Superior temporal gyrus (tissue), 1 donor: Measurements from ENCODE around the gene AQP9.
"Not testable (repeated sequence)": the region's sequence is repeated elsewhere in the genome, so short reads cannot be mapped to it uniquely, and the experiment has no call there.

ENCODE experiments used
- DNase-seq: peaks from one replicate; pipeline ENCODE4 v3.0.0-alpha.2; 2016; ENCODE audit errors: extremely low spot score

Gene AQP9

DNA sequence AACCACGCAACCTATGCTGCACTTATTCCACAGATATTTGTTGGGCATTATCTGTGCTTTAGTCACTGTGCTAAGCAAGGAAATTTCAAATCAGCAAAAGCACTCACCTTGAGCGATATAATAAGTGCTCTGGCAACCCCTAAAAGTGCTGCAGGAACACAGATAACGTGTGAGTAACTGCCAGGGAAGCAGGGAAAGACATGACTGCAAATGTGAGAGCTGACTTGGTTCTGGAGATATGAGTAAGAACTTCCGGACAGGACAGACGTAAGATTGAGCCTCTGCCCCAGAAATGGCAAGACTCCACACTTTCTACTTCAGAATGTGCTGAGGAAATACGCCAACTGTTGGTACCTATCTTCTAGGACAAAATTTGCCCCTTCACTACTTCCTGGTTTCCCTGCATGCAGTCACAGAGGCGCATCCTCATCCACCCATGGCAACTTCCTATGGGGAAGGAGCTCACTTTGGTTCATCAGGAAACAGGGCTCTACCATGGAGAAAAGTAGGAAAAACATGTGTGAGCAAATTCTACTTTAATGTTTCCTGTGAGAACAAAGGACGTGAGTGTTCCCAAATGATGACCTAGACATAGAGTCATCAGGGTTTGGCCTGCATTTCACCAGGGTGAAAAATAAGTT is 41.7 kb downstream of the AQP9 start:
- no peak for DNase-seq

DNA sequence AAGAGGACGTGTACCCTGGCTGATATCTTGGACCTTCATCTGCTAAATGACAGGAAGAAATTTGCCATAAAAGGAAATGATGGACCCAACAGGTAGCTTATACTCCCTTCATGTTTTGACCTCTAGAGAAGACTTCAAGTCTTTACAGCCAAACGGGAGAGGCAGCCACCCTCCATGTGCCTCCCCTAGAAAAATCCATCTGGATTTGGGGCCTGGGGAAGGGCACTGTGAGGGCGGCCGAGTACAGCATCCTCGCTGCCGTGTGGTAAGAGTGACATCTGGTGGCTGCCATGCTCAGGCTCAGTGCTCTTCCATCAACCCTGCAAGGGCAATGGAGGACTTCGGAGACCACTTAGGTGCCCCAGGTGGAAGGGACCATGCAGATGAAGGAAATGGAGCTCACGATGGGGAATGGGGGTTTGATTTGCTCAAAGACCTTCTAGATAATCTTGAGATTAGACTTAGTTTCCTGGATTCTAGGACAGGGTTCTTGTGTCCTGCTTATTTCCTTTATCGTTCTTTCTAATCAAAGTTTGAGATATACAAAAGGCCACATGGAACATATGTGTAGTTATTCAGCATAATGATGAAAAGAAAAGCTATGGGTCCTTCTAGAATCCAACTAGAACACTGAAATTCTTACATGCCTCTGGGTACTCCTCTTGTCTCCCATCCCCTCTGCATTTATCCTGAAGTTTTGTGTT is 44.4 kb downstream of the AQP9 start:
- DNase-seq, result peak; percentile 73

DNA sequence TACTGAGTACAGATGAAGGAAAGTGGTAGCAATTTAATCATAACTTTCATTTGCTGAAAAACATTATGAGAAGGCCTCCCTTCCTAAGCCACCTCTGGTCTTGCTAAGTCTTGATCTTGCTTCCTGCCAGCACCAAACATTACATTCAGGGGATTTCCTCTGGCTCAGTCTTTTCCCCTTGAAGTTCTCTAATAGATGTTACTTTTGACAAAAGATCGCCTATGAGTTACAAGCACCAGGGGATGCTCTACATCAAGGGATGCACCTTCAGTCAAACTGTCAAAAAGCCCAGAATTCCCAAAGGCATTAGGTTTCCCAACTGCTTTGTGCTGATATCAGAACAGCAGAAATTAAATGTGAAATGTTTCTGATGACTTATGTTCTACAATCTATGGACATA is 47.3 kb downstream of the AQP9 start:
- no peak for DNase-seq

DNA sequence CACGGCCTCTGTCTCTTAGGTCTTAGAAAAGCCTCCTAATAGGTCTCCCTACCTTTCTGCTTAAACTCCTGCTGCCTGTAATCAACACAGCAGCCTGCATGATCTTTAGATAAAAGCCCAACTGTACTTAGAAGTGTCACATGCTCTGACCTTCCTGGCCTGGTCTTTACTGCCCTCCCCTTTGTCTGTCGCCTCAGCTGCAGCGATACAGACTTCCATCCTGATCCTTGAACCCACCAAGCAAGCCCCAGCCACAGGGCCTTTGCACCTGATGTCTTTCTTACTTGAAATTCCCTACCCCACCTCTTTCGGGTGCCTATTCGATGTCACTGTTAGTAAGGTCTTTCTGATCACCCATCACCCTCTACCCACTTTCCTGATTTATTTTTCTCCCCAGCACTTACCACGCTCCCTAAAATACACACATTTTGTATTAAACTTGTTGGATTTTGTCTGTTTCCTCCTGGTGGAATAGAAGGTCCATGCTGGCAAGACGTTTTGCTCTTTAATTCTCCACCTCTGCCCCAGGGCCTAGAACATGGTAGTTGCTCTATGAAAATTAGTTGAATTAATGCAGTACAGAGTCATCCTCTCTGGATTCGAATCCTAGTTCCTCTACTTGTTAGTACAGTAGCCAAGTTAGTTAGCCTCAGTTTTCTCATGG is 51.1 kb downstream of the AQP9 start:
- DNase-seq, result no peak

DNA sequence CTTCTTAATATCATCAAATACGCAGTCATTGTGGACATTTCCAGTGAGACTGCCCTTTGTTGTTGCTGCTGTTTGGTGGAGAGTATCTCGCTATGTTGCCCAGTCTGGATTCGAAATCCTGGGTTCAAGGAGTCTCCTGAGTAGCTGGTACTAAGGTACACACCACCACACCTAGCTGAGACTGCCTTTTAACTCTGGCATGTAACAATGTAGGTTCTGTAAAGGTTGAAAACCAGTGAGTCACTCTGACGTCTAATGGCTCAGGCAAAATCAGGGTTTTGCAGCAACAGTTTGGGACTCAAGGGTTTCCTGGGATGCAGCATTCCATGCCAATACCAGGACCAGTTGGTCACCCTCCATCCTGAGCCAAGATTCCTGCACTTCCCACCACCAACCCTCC is 52.2 kb downstream of the AQP9 start:
- no peak for DNase-seq

DNA sequence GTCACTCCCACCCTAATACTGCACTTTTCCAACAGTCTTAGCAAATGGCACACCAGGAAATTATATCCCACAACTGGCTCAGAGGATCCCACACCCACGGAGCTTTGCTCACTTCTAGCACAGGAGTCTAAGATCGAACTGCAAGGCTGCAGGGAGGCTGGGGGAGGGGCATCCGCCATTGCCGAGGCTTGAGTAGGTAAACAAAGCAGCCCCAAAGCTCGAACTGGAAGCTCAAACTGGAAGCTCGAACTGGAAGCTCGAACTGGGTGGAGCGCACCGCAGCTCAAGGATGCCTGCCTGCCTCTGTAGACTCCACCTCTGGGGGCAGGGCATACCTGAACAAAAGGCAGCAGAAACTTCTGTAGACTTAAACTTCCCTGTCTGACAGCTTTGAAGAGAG is 55.5 kb downstream of the AQP9 start:
- DNase-seq, result not testable (repeated sequence)

DNA sequence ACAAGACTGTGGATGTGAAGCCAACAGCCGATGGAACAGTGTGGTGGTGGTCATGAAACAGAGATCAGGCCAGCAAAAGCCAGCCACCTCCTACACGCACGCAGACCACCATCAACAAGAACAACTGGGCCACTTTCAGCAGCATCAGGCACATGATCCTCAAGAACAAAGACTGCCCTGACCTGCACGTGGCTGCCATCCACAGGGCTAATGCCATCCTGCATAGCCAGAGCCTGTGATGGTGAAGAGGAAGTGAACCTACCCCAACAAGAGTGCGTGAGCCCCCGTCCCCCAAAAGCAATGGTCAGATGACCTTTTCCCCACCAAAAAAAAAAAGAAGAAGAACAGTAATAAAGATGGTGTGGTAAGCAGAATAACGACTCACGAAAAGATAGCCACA is 62.6 kb downstream of the AQP9 start:
- no peak for DNase-seq

DNA sequence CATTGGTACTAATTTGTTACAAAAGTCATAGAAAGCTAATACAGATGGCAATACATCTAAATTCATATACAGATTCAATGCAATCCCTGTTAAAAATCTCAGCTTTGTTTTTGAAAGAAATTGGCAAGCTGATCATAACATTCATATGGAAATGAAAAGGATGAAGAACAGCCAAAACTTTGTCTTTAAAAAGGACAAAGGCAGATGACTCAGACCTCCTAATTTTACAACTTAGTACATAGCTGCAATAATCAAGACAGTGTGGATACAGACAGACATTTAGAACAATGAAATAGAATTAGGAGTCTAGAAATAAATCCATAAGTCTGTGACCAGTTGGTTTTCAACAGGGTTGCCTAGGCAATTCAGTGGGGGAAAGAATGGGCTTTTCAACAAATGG is 63.3 kb downstream of the AQP9 start:
- DNase-seq, result peak; percentile 59

DNA sequence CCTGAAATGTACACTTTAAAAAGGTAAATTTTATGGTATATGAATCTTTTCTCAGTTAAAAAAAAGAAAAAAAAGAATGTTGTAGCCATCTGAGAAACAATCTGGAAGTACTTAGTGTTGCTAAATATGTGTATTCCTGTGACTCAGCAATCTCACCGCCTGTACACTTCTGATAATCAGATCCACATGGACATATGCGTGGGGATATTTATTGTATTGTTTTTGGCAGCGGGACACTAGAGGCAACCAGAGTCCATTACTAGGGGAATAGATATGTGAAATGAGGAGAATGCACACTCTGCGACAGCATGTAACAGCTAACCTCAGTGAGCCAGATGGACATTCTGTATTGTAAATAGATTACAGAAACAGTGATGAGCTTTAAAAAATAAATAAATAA is 65.4 kb downstream of the AQP9 start:
- DNase-seq, result peak; percentile 55

DNA sequence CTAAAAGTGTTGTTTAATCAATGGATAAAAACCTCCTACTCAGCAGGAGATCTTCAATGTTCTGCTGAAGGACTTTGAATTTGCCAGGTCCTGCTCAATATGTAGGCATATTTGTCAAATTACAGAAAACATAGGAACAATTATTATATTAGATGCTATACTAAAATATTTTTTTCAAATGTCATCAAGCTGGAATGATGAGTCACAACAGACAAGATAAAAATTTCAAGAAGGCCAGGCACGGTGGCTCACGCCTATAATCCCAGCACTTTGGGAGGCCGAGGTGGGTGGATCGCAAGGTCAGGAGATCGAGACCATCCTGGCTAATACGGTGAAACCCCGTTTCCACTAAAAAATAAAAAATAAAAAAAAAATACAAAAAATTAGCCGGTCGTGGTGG is 68.0 kb downstream of the AQP9 start:
- DNase-seq, result no peak

DNA sequence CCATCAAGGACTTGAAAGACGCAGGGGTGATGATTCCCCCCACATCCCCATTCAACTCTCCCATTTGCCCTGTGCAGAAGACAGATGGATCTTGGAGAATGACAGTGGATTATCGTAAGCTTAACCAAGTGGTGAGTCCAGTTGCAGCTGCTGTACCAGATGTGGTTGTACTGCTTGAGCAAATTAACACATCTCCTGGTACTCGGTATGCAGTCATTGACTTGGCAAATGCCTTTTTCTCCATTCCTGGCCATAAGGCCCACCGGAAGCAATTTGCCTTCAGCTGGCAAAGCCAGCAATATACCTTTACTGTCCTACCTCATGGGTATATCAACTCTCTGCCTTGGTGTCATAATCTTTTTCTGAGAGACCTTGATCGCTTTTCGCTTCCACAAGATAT is 70.0 kb downstream of the AQP9 start:
- not testable (repeated sequence) for DNase-seq

DNA sequence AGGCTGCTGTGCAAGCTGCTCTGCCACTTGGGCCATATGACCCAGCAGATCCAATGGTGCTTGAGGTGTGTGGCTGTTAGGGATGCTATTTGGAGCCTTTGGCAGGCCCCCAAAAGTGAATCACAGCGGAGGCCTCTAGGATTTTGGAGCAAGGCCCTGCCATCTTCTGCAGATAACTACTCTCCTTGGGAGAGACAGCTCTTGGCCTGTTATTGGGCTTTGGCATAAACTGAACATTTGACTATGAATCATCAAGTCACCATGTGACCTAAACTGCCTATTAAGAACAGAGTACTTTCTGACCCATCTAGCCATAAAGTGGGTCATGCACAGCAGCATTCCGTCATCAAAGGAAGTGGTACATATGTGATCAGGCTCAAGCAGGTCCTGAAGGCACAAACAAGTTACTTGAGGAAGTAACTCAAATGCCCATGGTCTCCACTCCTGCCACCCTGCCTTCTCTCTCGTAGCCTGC is 70.9 kb downstream of the AQP9 start:
- not testable (repeated sequence) for DNase-seq

DNA sequence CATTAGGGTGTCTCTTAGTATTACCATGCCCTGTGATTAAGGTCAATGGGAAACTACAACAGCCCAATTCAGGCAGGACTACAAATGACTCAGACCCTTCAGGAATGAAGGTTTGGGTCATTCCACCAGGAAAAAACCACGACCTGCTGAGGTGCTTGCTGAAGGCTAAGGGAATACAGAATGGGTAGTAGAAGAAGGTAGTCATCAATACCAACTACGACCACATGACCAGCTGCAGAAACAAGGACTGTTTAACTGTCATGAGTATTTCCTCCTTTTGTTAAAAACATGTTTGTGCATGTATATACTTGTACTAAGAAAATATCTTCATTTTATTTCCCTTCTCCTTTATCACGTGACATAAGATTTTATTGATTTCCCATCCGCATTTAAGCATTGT is 71.8 kb downstream of the AQP9 start:
- not testable (repeated sequence) for DNase-seq

DNA sequence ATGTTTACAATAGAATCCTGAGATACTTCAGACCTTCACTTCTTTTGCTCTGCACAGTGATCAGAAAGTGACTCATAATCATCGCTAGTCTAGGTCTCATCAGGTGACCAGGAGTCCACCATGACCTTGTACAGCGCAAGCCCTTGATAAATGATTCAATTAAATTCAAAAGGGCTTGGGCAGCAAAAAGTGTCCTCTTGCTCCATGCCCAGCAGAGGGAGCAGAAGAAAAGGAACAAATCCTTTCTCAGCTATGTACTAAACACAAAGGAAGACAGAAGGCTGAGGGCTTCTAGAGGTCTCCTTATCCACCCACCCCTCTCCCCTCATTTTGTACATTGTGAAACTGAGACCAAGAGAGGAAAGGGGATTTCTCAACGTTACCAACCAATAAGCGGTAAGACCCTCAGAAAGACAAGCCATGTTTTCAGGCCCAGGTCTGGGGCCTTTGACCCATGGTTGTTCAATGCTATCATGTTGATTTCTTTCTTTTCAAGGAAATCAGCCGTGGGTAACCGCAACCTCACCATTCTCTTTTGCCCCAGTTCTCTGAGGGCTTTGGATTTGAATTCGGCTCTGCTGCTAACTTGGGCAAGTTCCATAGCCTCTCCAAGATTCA is 74.8 kb downstream of the AQP9 start:
- DNase-seq, result peak; percentile 48

DNA sequence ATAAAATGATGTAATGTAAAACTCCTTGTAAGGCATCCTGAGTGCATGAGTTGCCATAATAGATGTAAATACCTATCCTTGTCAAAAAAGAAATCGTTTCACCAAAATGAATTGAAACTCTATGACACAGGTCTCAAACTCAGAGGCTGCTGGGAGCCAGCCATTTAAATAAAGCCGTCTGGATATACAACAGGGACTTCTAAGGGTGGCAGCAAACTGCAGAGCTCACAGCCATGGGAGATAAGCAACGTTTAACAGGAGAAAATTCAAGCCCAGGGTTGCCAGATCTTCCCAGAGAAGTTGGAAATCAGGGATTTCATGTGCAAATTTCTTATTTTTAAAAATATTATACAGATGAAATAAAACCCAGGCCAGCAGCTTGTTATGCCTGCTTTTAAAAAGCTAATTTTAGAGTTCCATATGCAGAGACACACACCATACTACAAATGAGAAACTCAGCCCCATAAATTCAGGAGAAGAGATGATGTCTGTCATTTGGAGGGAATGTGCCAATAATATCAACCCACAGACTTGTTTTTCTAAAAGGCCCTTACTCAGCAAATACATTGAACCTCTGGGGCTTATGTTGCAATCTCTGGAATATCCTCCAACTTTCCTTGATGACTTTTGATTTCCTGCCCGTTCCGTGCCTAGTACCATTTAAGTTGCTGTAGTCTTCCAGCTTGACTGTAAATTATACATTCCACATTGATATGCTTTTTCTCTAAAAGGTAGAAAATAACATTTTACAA is 75.6 kb downstream of the AQP9 start:
- DNase-seq, result no peak

DNA sequence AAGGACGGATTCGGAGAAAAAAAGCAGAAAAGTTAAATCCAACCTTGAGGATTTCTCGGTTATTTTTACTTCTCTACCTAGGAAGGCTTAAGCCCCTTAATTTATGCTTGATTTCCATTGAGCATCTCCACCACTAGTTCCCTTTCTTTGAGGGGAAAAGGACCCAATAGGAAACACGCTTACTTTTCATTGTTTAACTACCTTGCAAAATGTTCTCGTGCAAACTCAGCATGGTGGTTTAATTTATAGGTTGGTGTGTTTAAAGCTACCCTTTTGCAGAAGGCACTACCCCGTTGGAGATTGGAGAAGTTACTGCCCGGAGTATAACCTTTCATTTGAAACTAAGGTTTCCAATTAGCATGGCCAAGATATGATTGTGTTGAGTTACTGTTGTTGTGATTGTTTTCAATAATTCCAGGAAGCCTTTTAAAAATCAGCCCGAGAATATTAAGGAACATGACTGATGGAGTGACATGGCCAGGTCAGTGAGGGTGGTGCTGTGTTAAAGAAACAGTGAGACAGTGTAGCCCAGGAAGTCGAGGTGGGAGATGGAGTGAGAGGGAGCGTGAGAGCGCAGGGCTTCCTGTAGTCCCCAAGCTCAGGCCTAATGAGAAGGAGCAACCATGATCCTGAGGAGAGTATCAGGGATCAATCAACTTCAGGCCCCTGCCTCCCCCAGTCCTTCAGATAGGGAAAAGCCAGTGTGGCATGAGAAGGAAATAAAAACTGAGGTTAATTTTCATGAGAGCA is 76.6 kb downstream of the AQP9 start:
- no peak for DNase-seq

DNA sequence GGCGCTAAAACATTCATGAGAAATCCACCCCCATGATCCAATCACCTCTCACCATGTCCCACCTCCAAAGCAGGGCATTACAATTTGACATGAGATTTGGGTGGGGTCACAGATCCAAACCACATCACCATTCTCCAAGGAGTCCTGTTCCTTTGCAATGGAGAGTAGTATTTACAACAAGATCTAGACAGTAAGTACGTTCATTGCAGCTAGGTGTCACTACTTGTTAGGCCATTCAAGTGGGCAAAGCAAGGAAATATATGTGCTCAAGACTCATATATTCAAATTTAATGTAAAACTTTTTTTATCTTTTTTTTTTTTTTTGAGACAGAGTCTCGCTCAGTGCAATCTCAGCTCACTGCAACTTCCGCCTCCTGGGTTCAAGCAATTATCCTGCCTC is 79.3 kb downstream of the AQP9 start:
- DNase-seq, result no peak

DNA sequence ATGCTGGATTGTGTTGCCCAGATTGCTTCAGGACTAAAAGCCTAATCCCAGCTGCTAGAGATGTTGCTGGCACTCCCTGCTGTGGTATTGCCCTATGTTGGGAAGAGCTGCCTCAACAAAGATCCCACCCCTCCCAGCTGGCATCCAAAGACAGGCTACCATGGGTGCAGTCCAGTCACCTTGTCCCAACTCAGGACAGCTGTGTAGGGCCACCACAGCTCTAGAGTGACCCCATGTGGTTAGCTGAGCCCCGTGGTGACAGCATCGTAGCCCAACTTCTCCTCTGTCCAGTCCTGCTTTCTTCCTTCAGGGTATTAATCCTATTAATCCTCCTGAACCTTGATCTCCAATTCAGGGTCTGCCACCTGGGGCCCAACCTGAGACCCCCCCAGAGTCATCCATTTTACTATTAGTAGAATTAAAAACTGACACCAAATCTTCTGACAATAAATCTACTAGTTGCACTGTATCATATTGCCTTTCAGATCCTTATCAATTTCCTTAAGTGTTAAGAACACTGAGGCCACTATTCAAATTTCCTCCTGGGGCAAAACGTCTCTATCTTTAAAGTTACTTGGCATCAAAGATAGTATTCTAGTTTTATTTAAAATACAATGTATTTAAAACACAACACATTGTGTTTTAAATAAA is 83.5 kb downstream of the AQP9 start:
- DNase-seq, result no peak

DNA sequence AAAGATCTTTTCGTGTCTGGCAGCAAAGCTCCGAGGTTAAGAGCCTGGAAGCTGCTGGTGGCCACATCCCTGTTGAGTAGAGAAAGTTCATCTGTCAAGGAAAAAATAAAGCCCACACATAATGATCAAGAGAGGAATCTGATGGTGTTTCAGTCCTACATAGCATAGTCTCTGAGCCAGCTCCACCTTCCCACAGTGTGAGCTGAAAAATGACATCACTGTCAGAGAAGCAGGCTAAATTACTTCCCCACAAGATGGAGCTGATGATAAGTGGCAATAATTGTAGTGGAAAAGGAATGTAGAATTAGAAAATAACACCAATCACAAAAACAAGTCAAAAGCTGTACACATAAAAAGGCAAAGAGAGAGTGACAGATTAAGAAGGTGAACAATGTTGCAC is 84.5 kb downstream of the AQP9 start:
- no peak for DNase-seq

DNA sequence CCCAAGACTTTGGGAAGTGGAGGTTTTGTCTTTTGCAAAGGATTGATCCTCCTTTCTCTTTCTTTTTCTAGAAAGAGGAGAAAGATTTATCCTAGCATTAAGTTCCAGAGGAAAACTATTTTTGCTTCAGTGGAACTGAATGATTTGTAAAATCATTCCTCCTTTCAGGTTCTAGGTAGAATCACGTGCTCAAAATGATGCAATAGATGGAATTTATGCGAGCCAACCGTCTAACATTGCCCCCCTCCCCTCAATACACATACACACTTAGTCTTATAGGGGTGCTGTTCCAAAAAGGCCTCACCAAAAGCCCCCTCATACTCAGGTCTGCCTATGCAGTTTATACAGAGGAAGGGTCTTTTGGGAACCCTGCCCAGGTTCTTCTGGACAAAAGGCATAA is 85.3 kb downstream of the AQP9 start:
- DNase-seq, result no peak

DNA sequence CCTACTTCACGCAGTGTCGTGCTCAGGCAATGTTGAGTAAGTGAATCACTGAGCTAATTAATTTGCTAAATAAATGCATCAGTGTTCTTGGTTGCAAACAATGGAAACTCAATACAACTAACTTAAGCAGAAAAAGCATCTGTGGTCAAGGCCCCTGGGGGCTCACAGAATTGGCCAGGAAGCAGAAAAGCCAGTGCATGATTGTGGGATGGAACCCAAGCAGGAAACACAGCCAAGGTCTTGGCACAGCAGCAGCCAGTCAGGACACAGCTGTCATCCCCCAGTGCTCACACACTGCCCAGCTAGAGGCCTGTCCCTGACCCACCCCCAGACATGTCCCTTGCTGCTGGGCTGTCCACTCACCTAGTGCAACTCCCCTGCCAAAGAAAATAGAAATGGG is 85.9 kb downstream of the AQP9 start:
- peak; percentile 23 for DNase-seq
